NCI-H1092 treated with DMSO at 0.1 percent for 48 hours (cell line): ENCODE data around the gene TBC1D9.
"Not testable (repeated sequence)": the region's sequence is repeated elsewhere in the genome, so short reads cannot be mapped to it uniquely, and the experiment has no call there.

Experiments
- DNase-seq: peaks from one replicate; lab custom pipeline; 2025; lab: John Stamatoyannopoulos, UW

The TBC1D9 gene

DNA sequence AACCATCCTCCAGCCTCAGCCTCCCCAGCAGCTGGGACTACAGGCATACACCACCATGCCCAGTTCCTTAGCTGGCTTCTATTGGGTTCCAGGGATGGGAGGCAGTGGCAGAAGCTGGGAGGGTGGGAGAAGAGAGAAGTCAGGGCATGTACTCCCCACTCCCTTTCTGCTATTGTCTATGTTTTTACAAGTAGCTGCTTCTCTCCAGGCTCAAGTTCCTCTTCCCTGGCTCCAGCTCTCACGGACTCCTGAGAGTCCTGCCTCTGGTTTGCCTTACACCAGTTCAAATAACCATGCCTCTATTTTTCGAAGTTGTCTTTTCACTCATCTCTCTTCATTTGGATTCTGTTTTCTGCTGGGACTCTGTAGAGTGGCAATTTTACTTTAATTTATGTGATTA is 2.9 kb downstream of the TBC1D9 start:
- DNase-seq = no peak

DNA sequence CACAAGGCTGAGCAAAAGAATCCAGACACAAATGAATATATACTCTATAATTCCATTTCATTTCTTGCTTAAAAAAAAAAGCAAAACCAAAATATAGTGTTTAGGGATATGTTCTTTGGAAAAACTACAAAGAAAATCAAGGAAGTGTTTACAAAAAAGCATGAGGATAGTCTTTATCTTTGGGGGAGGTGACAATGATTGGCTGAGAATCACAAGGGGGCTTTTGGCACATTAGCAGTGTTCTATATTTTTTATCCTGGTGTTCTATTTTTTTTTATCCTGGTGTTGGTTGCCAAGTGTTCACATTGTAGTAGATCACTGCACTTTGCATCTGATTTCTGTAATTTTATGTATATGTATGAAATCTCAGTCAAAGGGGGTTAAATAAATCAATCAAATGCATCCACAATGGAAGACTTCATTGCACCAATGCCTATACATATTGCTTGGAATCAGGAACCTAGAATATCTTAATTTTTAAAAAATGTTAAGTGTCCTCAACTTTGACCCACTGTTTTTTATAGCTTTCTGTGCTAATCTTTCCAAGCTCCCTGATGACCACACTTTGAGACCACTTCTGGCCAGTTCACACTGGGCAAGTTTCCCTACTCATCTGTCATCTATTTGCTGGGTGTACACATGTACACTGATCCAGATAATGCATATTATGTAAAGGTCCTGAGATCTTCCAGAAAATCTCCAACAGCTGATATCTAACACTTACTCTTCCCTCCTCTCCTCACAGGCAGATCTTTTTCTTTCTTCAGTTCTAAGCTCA is 3.7 kb downstream of the TBC1D9 start:
- DNase-seq = no peak

DNA sequence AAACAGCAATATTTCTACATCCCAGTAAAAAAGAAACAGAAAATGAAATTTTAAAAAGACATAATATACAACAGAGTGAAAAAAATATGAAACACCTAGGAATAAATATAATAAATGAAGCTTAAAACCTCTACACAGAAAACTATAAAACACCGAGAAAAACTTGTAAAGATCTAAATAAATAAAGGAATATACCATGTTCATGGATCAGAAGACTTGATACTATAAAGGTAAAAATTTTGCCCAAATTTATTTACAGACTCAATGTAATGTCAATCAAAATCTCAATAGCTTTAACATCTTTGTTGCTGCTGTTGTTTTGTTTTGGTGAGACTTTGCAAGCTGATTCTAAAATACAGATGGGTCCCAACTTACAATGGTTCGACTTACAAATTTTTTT is 5.7 kb downstream of the TBC1D9 start:
- no peak for DNase-seq

DNA sequence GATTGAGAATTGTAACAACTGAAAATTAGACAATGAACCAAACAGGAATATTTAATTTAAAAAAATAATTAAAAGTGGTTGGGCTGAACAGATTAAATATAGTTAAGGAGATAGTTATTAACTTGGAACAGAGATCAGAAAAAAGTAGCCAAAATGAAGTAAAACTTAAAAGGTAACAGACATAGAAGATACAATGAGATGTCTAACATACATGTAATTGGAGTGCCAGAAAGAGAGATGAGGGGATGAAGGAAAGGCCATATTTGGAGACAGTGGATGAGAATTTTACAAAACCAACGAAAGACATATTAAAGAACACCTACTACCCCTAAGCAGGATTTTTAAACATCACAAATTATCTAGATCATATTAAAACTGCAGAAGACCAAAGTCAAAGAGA is 8.0 kb downstream of the TBC1D9 start:
- no peak for DNase-seq

DNA sequence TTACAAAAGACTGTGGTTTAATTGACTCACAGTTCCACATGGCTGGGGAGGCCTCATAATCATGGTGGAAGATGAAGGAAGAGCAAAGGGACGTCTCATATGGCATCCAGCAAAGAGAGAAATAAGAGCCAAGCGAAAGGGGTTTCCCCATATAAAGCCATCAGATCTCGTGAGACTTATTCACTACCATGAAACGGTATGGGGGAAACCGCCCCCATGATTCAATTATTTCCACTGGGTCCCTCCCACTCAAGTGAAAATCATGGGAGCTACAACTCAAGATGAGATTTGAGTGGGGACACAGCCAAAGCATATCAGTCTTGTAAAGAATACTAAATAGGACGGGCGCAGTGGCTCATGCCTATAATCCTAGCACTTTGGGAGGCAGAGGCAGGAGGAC is 9.6 kb downstream of the TBC1D9 start:
- DNase-seq = not testable (repeated sequence)

DNA sequence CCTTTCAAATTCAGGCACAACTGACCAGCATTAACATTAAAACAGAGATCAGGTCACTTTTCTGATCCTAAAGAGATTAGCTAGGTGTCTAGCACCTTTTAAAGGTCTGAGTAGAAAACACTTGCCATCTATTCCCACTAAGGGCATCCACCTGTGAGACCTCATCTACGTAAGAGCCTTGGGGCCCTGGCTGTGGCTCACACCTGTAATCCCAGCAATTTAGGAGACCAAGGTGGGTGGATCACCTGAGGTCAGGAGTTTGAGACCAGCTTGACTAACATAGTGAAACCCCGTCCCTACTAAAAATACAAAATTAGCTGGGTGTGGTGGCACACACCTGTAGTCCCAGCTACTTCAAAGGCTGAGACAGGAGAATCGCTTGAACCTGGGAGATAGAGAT is 11.8 kb downstream of the TBC1D9 start:
- DNase-seq = no peak

DNA sequence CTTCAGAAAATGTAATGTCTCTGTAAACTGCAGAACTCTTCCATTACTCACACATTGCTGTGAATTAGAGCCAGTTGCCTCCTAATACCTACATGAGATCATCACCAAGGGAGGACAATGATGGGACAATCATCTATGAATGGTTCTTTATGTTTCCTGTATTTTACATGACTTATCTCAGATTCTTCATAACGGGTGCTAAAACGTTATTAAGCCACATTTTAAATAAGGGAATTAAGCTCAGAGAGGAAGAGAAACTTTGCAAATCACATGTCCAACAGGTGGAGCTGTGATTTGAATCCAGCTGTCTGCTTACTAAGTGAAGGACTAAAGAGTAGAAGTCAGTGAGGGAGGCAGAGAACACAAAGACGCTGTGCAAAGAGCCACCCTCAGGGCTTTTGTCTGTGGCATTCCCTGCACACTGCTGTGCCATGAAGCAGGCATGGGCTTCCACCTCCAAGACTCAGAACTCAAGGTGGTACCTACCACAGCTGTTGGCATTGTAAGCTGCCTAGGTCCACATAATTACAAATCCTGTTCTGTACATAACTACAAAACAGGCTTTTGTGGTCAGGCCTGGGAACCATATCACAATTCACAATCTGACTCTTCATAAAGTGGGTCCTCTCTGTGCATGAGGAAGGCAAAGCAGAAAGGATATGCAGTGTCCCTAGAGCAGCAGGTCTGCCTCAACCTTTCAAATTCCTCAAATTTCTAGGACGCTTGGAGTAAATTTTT is 12.8 kb downstream of the TBC1D9 start:
- no peak for DNase-seq

DNA sequence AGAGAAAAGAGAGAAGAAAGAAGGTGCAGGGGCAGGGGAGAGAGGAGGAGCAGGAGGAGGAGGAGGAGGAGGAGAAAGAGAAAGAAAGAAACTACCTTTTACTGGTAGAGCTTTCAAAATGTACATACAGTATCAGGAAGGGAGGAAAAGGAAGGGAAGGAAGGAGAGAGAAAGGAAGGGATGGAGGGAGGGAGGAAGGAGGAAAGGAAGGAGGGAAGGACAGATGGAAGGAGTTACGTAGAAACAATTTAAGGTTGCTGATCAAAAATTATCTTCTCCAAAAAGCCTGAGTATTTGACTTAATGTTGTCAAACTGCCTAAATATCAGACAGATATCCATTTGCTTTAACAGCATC is 13.4 kb downstream of the TBC1D9 start:
- DNase-seq = no peak

DNA sequence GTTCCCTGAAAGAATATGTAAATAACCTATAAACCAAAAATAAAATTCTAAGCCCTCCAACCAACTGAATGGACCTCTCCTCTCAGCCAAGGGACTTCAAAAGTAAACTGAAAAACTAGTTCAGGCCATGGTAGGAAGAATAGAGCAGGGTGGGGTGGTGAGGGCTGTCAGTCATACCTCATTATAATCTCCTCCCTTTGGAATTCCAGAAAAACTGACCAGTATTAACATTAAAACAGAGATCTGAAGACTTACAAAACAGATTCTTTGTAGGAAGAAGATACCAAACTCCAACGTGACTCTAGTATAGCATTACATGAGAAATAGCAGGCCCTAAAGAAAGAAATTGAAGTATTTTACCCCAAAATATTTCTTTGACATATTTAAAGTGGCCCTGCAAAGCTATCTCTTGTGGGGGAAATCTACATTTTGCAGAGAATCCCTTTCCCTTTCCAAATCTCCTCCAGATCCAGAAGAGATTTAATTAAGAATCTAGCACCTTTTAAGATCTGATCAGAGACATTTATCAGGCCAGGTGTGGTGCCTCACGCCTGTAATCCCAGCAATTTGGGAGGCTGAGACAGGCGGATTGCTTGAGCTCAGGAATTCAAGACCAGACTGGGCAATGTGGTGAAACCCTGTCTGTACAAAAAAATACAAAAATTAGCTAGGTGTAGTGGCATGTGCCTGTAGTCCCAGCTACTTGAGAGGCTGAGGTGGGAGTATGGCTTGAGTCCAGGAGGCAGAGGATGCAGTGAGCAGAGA is 15.1 kb downstream of the TBC1D9 start:
- DNase-seq = no peak

DNA sequence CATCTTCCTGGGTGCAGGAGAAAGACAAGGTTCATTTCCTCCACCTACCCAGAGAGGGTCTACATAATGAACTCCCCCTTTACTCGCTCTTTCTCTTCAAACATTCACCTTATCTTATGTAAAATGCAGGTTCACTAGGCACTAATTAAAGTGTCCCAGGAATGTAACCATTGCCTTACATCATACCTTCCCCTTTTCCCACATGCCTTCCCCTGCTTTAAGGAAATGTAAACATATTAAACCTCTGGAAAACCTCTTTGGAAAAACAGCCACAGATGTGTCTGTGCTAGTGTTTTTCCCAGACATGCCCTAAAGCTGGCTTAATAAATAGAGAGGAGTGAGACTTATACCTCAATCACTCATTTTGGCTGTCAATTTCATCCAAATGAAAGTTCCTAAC is 15.8 kb downstream of the TBC1D9 start:
- no peak for DNase-seq

DNA sequence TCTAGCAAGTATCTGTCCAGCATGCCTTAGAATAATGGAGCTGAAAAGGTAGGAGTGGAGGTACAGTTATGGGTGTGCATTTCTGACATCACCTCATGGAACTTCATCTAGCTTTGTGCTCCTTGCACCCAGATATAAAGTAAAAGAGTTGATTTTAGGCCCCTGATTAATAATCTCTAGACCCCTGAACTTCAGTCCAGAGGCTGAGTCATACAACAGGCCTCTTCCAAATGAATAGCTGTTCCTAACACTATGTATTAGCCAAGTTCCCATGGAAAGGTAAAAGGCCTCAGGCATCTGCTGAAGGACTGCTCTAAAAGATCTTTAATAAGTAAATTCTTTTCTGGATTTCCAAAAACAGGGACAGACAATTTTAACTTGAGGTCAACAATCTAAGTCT is 16.2 kb downstream of the TBC1D9 start:
- DNase-seq = no peak

DNA sequence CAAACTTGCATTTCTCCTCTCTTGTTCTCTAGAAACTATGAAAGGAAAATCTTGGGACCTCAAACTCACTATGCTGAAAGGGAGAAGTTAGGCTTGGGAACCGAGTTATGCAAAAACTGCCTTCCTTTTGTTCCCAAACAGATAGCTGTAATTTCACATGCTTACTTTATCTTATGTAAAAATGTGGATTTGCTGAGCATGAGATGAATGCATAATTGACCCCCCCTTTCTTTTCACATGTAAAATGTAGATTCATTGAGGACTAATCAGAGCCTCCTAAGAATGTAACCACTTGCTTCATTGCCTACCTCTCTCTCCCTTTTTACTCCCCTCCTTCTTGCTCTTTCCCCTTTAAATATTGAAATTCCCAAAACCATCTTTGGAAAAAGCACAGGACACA is 18.0 kb downstream of the TBC1D9 start:
- DNase-seq = no peak

DNA sequence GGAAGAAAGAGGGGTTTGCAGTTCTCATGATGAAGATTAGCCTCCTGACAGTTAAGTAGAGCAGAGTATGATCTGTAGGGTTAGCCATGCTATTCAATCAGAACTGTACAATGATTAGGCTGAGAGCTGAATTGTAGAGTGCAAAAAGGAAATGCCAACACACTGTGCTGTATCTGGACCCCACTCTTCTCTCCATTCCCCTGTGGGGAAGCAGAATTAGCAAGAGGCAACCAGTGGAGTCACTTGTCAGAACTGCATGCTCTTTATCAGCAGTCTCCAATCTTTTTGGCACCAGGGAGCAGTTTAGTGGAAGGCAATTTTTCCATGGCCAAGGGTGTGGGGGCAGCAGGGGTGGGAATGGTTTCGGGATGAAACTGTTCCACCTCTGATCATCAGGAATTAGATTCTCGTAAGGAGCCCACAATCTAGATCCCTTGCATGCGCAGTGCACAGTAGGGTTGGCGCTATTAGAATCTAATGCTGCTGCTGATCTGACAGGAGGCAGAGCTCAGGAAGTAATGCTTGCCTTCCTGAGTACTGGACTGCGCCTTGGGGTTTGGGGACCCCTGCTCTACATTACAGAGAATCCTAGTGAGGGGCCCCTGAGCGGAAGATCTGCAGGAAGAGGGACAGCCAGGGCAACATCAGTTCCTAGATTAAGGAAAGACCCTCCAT is 19.4 kb downstream of the TBC1D9 start:
- no peak for DNase-seq

DNA sequence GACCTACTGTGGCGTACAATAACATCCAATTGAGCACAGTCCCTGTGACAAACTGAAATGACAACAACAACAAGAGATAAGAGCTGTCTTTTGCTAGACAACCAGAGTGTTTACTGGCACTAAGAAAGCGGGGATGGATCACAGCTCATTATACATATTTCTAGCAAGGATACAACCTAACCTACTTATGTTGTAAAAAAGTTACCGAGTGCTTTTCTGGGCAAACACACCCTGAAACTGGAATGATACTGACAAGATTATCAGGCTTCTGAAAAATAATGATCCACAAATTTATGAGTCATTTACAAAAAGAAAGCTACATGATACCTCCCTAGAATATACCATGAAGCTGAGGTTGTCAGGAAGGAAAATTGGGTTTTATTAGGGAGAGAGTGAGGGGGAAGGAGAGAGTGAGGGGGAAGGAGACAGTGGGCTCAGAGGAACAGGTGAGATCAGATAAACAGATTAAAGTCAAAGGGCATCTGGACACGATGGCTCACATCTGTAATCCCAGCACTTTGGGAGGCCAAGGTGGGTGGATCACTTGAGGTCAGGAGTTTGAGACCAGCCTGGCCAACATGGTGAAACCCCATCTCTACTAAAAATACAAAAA is 20.3 kb downstream of the TBC1D9 start:
- DNase-seq = no peak

DNA sequence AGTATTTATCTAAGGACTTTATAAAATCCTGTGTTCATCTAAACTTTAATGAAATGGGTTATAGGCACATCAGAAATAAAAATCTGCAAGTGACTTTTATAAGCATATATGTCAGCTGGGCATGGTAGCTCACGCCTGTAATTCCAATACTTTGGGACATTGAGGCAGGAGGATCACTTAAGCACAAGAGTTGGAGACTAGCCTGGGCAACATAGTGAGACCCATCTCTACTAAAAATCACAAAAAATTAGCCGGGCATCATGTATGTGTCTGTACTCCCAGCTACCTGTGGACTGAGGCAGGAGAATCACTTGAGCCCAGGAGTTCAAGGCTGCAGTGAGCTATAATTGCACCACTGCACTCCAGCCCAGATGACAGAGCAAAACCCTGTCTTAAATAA is 20.9 kb downstream of the TBC1D9 start:
- DNase-seq = no peak

DNA sequence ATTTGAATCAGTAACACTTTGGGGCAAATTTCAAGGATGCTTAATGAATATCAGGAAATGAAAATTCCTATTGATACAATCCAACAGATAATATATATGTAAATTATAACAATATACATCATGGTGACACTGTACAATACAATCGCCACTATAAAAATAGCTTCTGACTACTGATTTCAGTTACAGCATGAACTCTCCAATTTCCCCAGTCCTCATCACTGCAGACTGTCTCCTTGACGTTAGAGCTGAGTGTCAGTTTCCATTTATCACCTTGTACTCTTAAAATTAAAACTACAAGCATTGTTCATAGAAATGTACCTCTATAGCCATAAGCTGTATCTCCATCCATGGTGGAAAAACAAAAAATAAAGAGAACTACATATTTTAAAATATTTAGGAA is 23.4 kb downstream of the TBC1D9 start:
- DNase-seq = no peak

DNA sequence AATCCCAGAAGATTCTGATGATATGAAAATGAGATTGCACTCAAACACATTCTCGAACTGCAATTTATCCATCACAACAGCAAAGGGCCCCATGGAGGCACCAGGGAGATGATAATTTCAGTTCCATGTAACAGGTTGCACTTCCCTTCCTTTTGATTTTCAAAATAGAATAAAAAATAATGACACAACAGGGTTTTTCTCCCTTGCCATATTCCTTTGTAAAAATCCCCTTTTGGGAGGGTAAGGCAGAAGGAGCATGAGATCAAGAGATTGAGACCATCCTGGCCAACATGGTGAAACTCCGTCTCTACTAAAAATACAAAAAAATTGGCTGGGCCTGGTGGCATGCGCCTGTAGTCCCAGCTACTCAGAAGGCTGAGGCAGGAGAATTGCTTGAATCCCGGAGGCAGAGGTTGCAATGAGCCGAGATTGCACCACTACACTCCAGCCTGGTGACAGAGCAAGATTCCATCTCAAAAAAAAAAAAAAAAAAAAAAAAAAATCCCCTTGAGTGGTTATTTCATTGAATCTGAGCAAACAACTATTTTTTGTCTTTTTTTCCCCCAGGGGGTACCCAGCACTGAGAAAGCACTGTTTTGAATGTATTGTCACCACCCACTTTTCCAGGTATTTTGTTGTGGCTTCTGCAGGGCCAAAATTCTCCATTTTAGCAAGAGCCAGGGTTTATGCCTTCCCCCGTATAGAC is 26.7 kb downstream of the TBC1D9 start:
- no peak for DNase-seq

DNA sequence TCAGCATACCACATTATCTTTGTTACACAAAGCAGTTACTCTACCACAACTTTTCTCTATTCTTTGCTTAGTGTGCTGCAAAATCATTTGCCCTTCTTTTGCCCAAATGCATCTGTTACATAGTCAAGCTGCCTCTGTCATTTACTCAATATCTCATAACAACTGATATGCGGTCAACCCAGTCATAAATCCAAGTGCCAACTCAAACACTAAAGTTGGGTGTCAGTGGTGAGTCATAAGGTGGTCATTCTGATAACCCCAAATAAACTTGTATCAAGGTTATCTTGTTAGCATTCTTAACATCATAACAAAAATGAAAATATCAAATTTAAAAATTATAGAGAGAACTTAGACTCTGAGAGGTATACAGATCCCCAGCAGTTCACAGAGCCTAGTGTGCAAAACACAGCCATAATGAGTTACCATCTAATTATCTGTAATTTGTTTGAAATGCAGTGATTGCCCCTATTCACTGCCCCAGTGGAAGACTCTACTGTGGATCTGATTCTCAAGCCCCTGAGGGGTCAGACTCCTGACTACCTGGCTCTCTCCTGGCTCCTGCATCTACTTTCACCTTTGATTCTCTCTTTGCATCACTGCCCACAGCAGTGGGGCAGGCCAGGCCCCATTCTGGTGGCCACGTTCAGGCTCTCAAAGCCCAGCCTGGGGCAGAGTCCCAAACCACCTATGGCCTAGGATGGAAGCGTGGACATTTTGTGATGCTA is 29.2 kb downstream of the TBC1D9 start:
- no peak for DNase-seq

DNA sequence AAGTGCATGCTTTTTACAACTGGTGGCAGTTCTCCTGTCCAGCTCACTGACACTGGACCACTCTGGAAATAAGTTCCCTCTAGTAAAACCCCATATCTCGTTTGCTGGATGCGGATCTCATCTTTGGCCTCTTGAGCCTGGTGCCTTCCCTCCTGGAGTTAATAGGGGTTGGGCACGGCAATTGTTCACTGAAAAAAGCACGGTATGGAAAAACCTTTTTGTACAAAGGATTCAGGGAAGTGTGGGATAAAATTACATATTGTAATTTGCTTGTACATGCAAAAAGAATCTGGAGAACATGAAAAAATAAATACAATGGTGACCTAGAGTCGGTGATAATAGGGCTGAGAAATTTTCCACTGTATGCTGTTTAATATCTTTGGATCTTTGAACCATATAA is 30.6 kb downstream of the TBC1D9 start:
- DNase-seq = no peak

DNA sequence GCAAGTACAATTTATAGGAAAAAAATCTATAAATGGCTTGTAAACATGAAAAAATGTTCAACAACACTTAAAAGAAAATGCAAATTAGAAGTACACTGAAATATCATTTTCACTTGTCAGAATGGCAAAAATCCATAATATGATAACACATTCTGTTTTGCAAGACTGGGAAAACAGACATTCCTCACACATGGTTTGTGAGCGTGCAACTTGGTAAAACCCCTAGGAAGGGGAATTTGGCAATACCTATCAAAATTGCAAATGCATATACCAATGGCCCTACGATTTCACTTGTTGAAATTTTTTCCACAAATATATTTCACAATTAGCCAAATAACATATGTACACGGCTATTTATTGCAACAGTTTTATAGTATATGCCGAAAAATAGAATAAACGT is 31.4 kb downstream of the TBC1D9 start:
- DNase-seq = no peak
